Heart right ventricle (tissue), 16 donors: ENCODE results near the gene UCP2. TPM values are rescaled to one million over a fixed set of nuclear protein-coding genes. Genes with fewer than 3 reads are reported as not detected.
A peak's percentile ranks its signal among the peaks of the same experiment; 100 is the strongest.
"Not testable (repeated sequence)": the region's sequence is repeated elsewhere in the genome, so short reads cannot be mapped to it uniquely, and the experiment has no call there.

Source experiments
- ATAC-seq, 8 donors: fragments of 200-7000 bp; cut with Tn5 transposase; one replicate each; pipeline ENCODE4 v1.9.1; 2020; ENCODE audit warnings: mild to moderate bottlenecking in 8 of 8, moderate library complexity in 8 of 8, moderate number of reproducible peaks in 1 of 8
- DNase-seq, 2 donors: peaks; one replicate each; pipeline ENCODE4 v3.0.0-alpha.2; 2020
- H3K27ac ChIP-seq, 10 donors: fragments of 200-600 bp; sonication (generic) in 2 of 10; one replicate each; pipeline versions ENCODE4 v1.5.0 to v1.8.0; 2020 to 2022; ENCODE audit warnings: mild to moderate bottlenecking in 3 of 10
- H3K27me3 ChIP-seq, 7 donors: fragments of 200-600 bp; one replicate each; pipeline ENCODE4 v1.8.0; 2021 to 2022; ENCODE audit warnings: mild to moderate bottlenecking in 2 of 7
- H3K36me3 ChIP-seq, 9 donors: fragments of 200-600 bp; sonication (generic) in 1 of 9; one replicate each; pipeline versions ENCODE4 v1.5.0 to v1.8.0; 2020 to 2022; ENCODE audit warnings: mild to moderate bottlenecking in 2 of 9
- H3K4me1 ChIP-seq, 9 donors: fragments of 200-600 bp; sonication (generic) in 1 of 9; one replicate each; pipeline versions ENCODE4 v1.5.0 to v1.8.0; 2020 to 2022; ENCODE audit warnings: mild to moderate bottlenecking in 4 of 9
- H3K4me3 ChIP-seq, 10 donors: fragments of 200-600 bp; sonication (generic) in 2 of 10; one replicate each; pipeline versions ENCODE4 v1.5.0 to v1.8.0; 2020 to 2022; ENCODE audit warnings: mild to moderate bottlenecking in 7 of 10, moderate library complexity in 2 of 10
- H3K9me3 ChIP-seq, 11 donors: fragments of 200-600 bp in 10 of 11; sonication (generic) in 2 of 11; one replicate each; pipeline versions ENCODE4 v1.5.0 to v1.8.0; 2013 to 2022; ENCODE audit warnings: mild to moderate bottlenecking in 2 of 11, control low read depth in 1 of 11, moderate library complexity in 1 of 11
- WGBS, 2 donors: extraction: QIAGEN DNeasy Blood & Tissue Kit; methylation state at CpG; one replicate each; pipeline ENCODE4 v1.1.7; 2013; ENCODE audit warnings: inconsistent platforms in 1 of 2; 5-methylcytosine and 5-hydroxymethylcytosine counted together
- intact Hi-C, 10 donors: fragments of 100-400 bp; cut with DNase I; formaldehyde crosslinking; loops; one replicate each; pipeline versions ENCODE4 v1.11.1 to v1.14.2; 2022
- polyA plus RNA-seq, 2 donors: library from polyadenylated mRNA; stranded (reverse); fragments of 200-250 nt; gene quantifications; one replicate each; pipeline ENCODE4 v1.2.3, GENCODE V29; 2013
- total RNA-seq, 10 donors: library from RNA; stranded (reverse); fragmentation: NEBNext Ultra II Directional in 3 of 10; extraction: Animal tissue kit (Norgen Biotek cat#: 25700) in 3 of 10; gene quantifications; one replicate each; pipeline versions ENCODE4 v1.2.1 to v1.2.4, GENCODE V29; 2021 to 2023
- TF ChIP-seq, protein P1 (sequence below), 9 donors: fragments of 200-600 bp; sonication (generic) in 2 of 9; IDR thresholded peaks; one replicate each; pipeline versions ENCODE4 v1.5.0 to v1.8.0; 2021 to 2022; ENCODE audit warnings: antibody characterized with exemption in 9 of 9, mild to moderate bottlenecking in 5 of 9, moderate library complexity in 1 of 9
- donor health status: Arrhythmogenic right ventricular cardiomyopathy.
- donor health status: ischemic (EF 13 %, LVEDD 7.1; RV severe dilation, severe dysfunction).
- donor health status: healthy with polysubstance abuse.
- donor health status: DM: no; HTN: yes; CAD: no.
- donor health status: DM: no; HTN: no; CAD: no.
- donor health status: ischemic (EF 25% LVEDD 6.9; RV normal size, moderate dysfunction).
- donor health status: ischemic (EF 25% LVEDD 5.7; RV mildly dilated, moderate dysfunction).
- donor health status: healthy.
- donor health status: DM: yes; HTN: yes; CAD: no.
- donor health status: Ischemic cardiomyopathy.
- donor health status: ischemic (EF 35%, LVEDD 5.7; RV mildly dilated, moderate dysfunction).
- donor health status: nonischemic (EF 11% LVEDD 7.7; RV severe dilation, severe dysfunction).
- donor health status: DM: yes; HTN: yes; CAD: no.
- donor health status: PGD.
- donor health status: ischemic (EF 29% LVEDD 5.4; RV normal size, mild dysfunction).
- donor health status: nonischemic (EF 23%, LVEDD 6.1; RV moderate dilation, normal function).

The UCP2 gene
- total and polyA plus RNA-seq, 12 donors, result 10.2 to 73.3 (median 18.1) TPM

- Histone ChIP-seq H3K4me3 (no peak overlapping the region), H3K36me3 (no peaks in the 10 kb centered on the region), H3K27ac (no peak overlapping the region), H3K4me1 (peaks cover 0 to 14% (median 10%) of the 10 kb centered on the region in 9 donors), H3K27me3 (no peaks in the 10 kb centered on the region), H3K9me3 (no peaks in the 10 kb centered on the region)
- WGBS, 2 donors, result 92 to 97% methylated on average over 7 of the region's 7 CpGs
- DNase-seq, result no peak
- no peak for ATAC-seq
- intact Hi-C loops, result loop anchor here in 1 of 10 donors (10.0 kb wide), 1 partner anchor 187 kb away; the partner anchor contains the start of genes C2CD3 and PPME1
- TF ChIP-seq, protein P1, sequence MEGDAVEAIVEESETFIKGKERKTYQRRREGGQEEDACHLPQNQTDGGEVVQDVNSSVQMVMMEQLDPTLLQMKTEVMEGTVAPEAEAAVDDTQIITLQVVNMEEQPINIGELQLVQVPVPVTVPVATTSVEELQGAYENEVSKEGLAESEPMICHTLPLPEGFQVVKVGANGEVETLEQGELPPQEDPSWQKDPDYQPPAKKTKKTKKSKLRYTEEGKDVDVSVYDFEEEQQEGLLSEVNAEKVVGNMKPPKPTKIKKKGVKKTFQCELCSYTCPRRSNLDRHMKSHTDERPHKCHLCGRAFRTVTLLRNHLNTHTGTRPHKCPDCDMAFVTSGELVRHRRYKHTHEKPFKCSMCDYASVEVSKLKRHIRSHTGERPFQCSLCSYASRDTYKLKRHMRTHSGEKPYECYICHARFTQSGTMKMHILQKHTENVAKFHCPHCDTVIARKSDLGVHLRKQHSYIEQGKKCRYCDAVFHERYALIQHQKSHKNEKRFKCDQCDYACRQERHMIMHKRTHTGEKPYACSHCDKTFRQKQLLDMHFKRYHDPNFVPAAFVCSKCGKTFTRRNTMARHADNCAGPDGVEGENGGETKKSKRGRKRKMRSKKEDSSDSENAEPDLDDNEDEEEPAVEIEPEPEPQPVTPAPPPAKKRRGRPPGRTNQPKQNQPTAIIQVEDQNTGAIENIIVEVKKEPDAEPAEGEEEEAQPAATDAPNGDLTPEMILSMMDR (IDR thresholded peaks at IDR 0.05), result no peak
Measured at GRCh38 chr11:73988227-73988626, 5.6 kb upstream of the UCP2 start.

DNA sequence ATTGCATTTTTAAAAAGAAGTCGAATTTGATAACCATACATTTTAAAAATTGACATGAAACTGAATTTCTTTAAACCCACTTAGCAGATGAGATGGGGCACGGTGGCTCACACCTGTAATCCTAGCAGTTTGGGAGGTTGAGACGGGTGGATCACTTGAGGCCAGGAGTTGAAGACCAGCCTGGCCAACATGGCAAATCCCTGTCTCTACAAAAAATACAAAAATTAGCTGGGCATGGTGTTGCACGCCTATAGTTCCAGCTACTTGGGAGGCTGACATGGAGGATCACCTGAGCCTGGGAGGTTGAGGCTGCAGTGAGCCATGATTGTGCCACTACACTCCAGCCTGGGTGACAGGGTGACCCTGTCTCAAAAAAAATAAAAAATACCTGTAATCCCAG, 3.0 kb upstream of the UCP2 start:
- not testable (repeated sequence) for H3K36me3 ChIP-seq, H3K9me3 ChIP-seq, DNase-seq, ATAC-seq, H3K27me3 ChIP-seq, H3K27ac ChIP-seq, H3K4me3 ChIP-seq
- WGBS, 2 donors, result 90 to 92% methylated on average over 4 of the region's 4 CpGs
- intact Hi-C loops, result loop anchor here in 1 of 10 donors (10.0 kb wide), 1 partner anchor 189 kb away; the partner anchor contains the start of genes C2CD3 and PPME1
- peaks cover 0 to 27% (median 15%) of the 10 kb centered on the region in 9 donors for H3K4me1 ChIP-seq

DNA sequence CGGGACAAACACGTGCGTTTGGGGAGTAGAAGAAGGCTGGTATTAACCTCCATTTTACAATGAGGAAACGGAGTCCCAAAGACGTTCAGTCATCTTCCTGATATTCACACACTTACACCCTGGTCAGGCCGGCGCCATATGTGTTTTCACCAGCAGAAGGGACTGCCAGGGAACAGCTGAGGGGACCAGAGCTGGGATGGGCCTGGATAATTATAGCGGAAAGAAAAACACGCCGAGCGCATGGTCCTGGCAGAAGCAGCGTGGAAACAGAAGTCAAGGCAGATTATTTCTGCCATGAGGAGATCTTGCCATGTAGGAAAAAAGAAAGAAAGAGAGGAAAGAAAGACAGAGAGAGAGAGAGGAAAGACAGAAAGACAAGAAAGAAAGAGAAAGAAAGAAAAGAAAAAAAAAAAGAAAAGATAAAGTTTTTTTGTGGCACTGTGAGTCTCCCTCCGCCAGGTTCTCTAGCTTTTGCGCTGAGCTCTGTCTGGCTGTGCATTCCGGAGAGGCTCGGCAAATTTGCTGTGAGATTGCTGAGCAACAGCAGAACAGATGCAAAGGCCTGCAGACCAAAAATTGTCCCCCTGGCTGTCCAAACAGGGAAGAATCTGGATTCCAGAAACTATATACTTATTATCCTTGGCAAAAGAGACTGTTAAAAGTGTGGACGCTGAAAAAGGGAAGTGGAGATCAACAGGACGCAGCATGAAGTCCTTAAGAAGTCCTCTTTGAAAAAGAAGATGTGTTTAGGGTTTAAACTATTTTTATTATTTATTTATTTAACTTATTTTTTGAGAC, 1.3 kb upstream of the UCP2 start:
- TF ChIP-seq, protein P1 (IDR thresholded peaks at IDR 0.05), result no peak
- Histone ChIP-seq H3K27ac (peak overlapping the region; percentile 55 to 94 (median 81)), H3K9me3 (no peaks in the 10 kb centered on the region), H3K4me1 (peaks cover 0 to 44% (median 15%) of the 10 kb centered on the region in 9 donors), H3K27me3 (no peaks in the 10 kb centered on the region), H3K36me3 (peaks cover 0 to 21% (median 0%) of the 10 kb centered on the region in 9 donors), H3K4me3 (peak overlapping the region in 9 of 10 donors; percentile 42 to 88 (median 65))
- no peak for DNase-seq
- intact Hi-C loops, result loop anchor here in 4 of 10 donors (1.0 to 10.0 kb wide), 5 partner anchors 19 to 191 kb away; partner anchors contain the start of genes C2CD3 (in 1 of the 4) and PPME1 (in 1 of the 4)
- peak in 5 of 8 donors; percentile 0 to 23 (median 5) for ATAC-seq
- WGBS, 2 donors, result 43% methylated on average over 18 of the region's 18 CpGs

GRCh38 chr11:73982990-73983740, 522 bp upstream of the UCP2 start:
- ATAC-seq, result peak; percentile 92 to 97 (median 96)
- intact Hi-C loops, result loop anchor here in 4 of 10 donors (1.0 to 10.0 kb wide), 5 partner anchors 18 to 192 kb away; partner anchors contain the start of genes C2CD3 (in 1 of the 4) and PPME1 (in 1 of the 4)
- Histone ChIP-seq H3K27ac (peak overlapping the region; percentile 55 to 94 (median 81)), H3K4me3 (peak overlapping the region; percentile 26 to 88 (median 64)), H3K27me3 (no peaks in the 10 kb centered on the region), H3K4me1 (peaks cover 0 to 52% (median 15%) of the 10 kb centered on the region in 9 donors), H3K36me3 (peaks cover 0 to 28% (median 0%) of the 10 kb centered on the region in 9 donors), H3K9me3 (no peaks in the 10 kb centered on the region)
- WGBS, 2 donors, result 0 to 1% methylated on average over 51 to 56 of the region's 56 CpGs
- TF ChIP-seq, protein P1 (IDR thresholded peaks at IDR 0.05), result no peak
- DNase-seq, result peak; percentile 93
